SH-SY5Y (cell line): ENCODE data around the gene NOS3.

ENCODE experiments used
- GATA2 ChIP-seq: IDR thresholded peaks from 2 replicates; pipeline ENCODE4 v1.6.1; 2011; ENCODE audit warnings: mild to moderate bottlenecking, low read depth, low read length
- GATA3 ChIP-seq: IDR thresholded peaks from 2 replicates; pipeline ENCODE4 v1.6.1; 2011; ENCODE audit warnings: low read depth, mild to moderate bottlenecking, low read length, moderate library complexity

DNA sequence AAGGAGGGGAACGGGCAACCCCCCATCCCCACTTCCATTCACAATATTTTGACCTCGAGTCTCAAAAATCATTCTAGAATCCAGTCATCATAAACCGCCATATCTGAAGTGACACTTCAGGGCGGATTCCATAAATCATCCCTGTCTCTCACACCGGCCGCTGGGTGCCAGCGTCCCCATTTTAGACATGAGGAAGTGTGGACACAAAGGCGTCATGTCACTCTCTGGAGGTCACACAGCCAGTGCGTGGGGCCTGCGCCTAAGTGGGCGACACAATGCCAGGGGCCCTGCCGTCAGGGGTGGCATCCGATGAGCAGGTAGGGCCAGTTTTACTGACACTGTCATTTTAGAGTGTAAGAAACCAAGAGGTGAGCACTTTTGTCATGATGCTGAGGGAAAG, 32.2 kb upstream of the NOS3 start:
- TF ChIP-seq GATA3 (no peak), GATA2 (no peak)
